Activated naive CD4-positive, alpha-beta T cell treated with anti-CD3 and anti-CD28 coated beads for 36 hours (primary cell): ENCODE results near the gene PICK1. TPM values are rescaled to one million over a fixed set of nuclear protein-coding genes. Genes with fewer than 3 reads are reported as not detected.

Source experiments
- CTCF ChIA-PET: fragments of 350-600 bp; sonication (Branson Sonifier 250); formaldehyde crosslinking; loops from one replicate; lab custom pipeline; 2021; ENCODE audit warnings: antibody characterized with exemption; lab: Charles Lee
- DNase-seq: peaks from one replicate; pipeline ENCODE4 v3.0.0-alpha.2; 2020
- H3K27ac Mint-ChIP-seq: one replicate; pipeline ENCODE4 v1.8.0; 2021; ENCODE audit warnings: mild to moderate bottlenecking, mixed read lengths
- H3K27me3 Mint-ChIP-seq: one replicate; pipeline ENCODE4 v1.8.0; 2021; ENCODE audit warnings: low read depth, mixed read lengths
- H3K36me3 Mint-ChIP-seq: one replicate; pipeline ENCODE4 v1.8.0; 2021; ENCODE audit warnings: low read depth, mixed read lengths
- H3K4me1 Mint-ChIP-seq: one replicate; pipeline ENCODE4 v1.8.0; 2021; ENCODE audit warnings: low read depth, mixed read lengths
- H3K4me3 Mint-ChIP-seq: one replicate; pipeline ENCODE4 v1.8.0; 2021; ENCODE audit warnings: mild to moderate bottlenecking, moderate library complexity, mixed read lengths
- H3K9me3 Mint-ChIP-seq: one replicate; pipeline ENCODE4 v1.8.0; 2021; ENCODE audit warnings: mixed read lengths
- intact Hi-C: fragments of 100-400 bp; cut with micrococcal nuclease; formaldehyde crosslinking; loops from one replicate; pipeline ENCODE4 v1.15.1; 2023
- total RNA-seq, 2 experiments: library from RNA; stranded (reverse); gene quantifications; one replicate each; pipeline ENCODE4 v1.2.3, GENCODE V29; 2021

The PICK1 gene
- total RNA-seq, 2 experiments from 2014 or later: 17.9 to 22.1 TPM

- no peaks in the 10 kb centered on the region for H3K9me3 Mint-ChIP-seq
- H3K36me3 Mint-ChIP-seq: no peaks in the 10 kb centered on the region
- DNase-seq: no peak
- CTCF ChIA-PET: no interaction called here
- H3K27ac Mint-ChIP-seq: no peak overlapping the region
- H3K4me3 Mint-ChIP-seq: no peak overlapping the region
- H3K27me3 Mint-ChIP-seq: peaks cover 20% of the 10 kb centered on the region
- intact Hi-C loops: no loop called here
- no peaks in the 10 kb centered on the region for H3K4me1 Mint-ChIP-seq
These were observed 25.9 kb downstream of the PICK1 start for GRCh38 chr22:38082986-38083710.

GRCh38 chr22:38083931-38084631 is 26.9 kb downstream of the PICK1 start, which contains the start of gene SLC16A8:
TSS of gene SLC16A8 (minus strand) at chr22:38084184. CDS start at chr22:38082873, 1,311 bp downstream.
- Mint-ChIP-seq H3K27me3 (peaks cover 23% of the 10 kb centered on the region), H3K27ac (no peak within 1 kb of the TSS), H3K36me3 (no peaks in the 10 kb centered on the region), H3K4me1 (no peaks in the 10 kb centered on the region), H3K9me3 (no peaks in the 10 kb centered on the region), H3K4me3 (no peak within 1 kb of the TSS)
- intact Hi-C loops: no loop called here
- DNase-seq: no peak
- CTCF ChIA-PET: interaction anchor here (1.5 kb wide), 1 partner anchor 32 kb away, joined by 6 read pairs; no protein-coding TSS in a partner anchor

GRCh38 chr22:38085056-38085455 is 27.9 kb downstream of the PICK1 start:
- intact Hi-C loops: no loop called here
- no peaks in the 10 kb centered on the region for H3K9me3 Mint-ChIP-seq
- H3K4me3 Mint-ChIP-seq: no peak overlapping the region
- H3K36me3 Mint-ChIP-seq: no peaks in the 10 kb centered on the region
- CTCF ChIA-PET: interaction anchor here (0.7 to 1.5 kb wide), 2 partner anchors 15 to 33 kb away, joined by 4 to 6 read pairs; no protein-coding TSS in a partner anchor
- no peak for DNase-seq
- H3K4me1 Mint-ChIP-seq: no peaks in the 10 kb centered on the region
- H3K27ac Mint-ChIP-seq: no peak overlapping the region
- H3K27me3 Mint-ChIP-seq: peaks cover 19% of the 10 kb centered on the region

GRCh38 chr22:38085501-38085900 is 28.3 kb downstream of the PICK1 start:
- Mint-ChIP-seq H3K27me3 (peaks cover 15% of the 10 kb centered on the region), H3K4me3 (no peak overlapping the region), H3K9me3 (no peaks in the 10 kb centered on the region), H3K27ac (no peak overlapping the region), H3K4me1 (no peaks in the 10 kb centered on the region), H3K36me3 (no peaks in the 10 kb centered on the region)
- CTCF ChIA-PET: interaction anchor here (0.7 to 1.5 kb wide), 2 partner anchors 15 to 33 kb away, joined by 4 to 6 read pairs; no protein-coding TSS in a partner anchor
- no peak for DNase-seq
- intact Hi-C loops: no loop called here

GRCh38 chr22:38086001-38086845 is 29.0 kb downstream of the PICK1 start:
- Mint-ChIP-seq H3K4me3 (no peak overlapping the region), H3K27ac (no peak overlapping the region), H3K36me3 (no peaks in the 10 kb centered on the region), H3K9me3 (no peaks in the 10 kb centered on the region), H3K4me1 (no peaks in the 10 kb centered on the region), H3K27me3 (peaks cover 11% of the 10 kb centered on the region)
- CTCF ChIA-PET: no interaction called here
- intact Hi-C loops: no loop called here
- no peak for DNase-seq

GRCh38 chr22:38086942-38087341 is 29.7 kb downstream of the PICK1 start:
- no peaks in the 10 kb centered on the region for H3K4me1 Mint-ChIP-seq
- H3K27ac Mint-ChIP-seq: no peak overlapping the region
- no peak overlapping the region for H3K4me3 Mint-ChIP-seq
- DNase-seq: no peak
- CTCF ChIA-PET: no interaction called here
- peaks cover 8% of the 10 kb centered on the region for H3K27me3 Mint-ChIP-seq
- no peaks in the 10 kb centered on the region for H3K9me3 Mint-ChIP-seq
- intact Hi-C loops: no loop called here
- no peaks in the 10 kb centered on the region for H3K36me3 Mint-ChIP-seq

- intact Hi-C loops: no loop called here
- H3K4me3 Mint-ChIP-seq: no peak overlapping the region
- CTCF ChIA-PET: no interaction called here
- H3K36me3 Mint-ChIP-seq: no peaks in the 10 kb centered on the region
- DNase-seq: no peak
- peaks cover 6% of the 10 kb centered on the region for H3K27me3 Mint-ChIP-seq
- no peak overlapping the region for H3K27ac Mint-ChIP-seq
- H3K4me1 Mint-ChIP-seq: no peaks in the 10 kb centered on the region
- H3K9me3 Mint-ChIP-seq: no peaks in the 10 kb centered on the region
These were observed 30.7 kb downstream of the PICK1 start for GRCh38 chr22:38087855-38088254.

GRCh38 chr22:38088629-38089473 is 31.6 kb downstream of the PICK1 start:
- Mint-ChIP-seq H3K4me1 (no peaks in the 10 kb centered on the region), H3K4me3 (no peak overlapping the region), H3K27me3 (peaks cover 6% of the 10 kb centered on the region), H3K9me3 (no peaks in the 10 kb centered on the region), H3K36me3 (peaks cover under 1% of the 10 kb centered on the region), H3K27ac (no peak overlapping the region)
- DNase-seq: no peak
- intact Hi-C loops: no loop called here
- CTCF ChIA-PET: no interaction called here

- intact Hi-C loops: no loop called here
These were observed 32.3 kb downstream of the PICK1 start for GRCh38 chr22:38089474-38089851.

GRCh38 chr22:38097058-38097457 is 39.9 kb downstream of the PICK1 start:
- no peaks in the 10 kb centered on the region for H3K27me3 Mint-ChIP-seq
- peaks cover 8% of the 10 kb centered on the region for H3K36me3 Mint-ChIP-seq
- no peak overlapping the region for H3K4me3 Mint-ChIP-seq
- intact Hi-C loops: no loop called here
- H3K27ac Mint-ChIP-seq: no peak overlapping the region
- CTCF ChIA-PET: interaction anchor here (1.4 kb wide), 1 partner anchor 10 kb away, joined by 6 read pairs; no protein-coding TSS in a partner anchor
- no peaks in the 10 kb centered on the region for H3K9me3 Mint-ChIP-seq
- no peaks in the 10 kb centered on the region for H3K4me1 Mint-ChIP-seq
- no peak for DNase-seq

More at GRCh38 chr22:38089474-38089851, 32.3 kb downstream of the PICK1 start:
- Mint-ChIP-seq H3K27me3 (peaks cover 6% of the 10 kb centered on the region), H3K4me1 (no peaks in the 10 kb centered on the region), H3K36me3 (peaks cover 4% of the 10 kb centered on the region), H3K9me3 (no peaks in the 10 kb centered on the region), H3K27ac (no peak overlapping the region), H3K4me3 (no peak overlapping the region)
- CTCF ChIA-PET: no interaction called here
- DNase-seq: no peak

GRCh38 chr22:38097557-38098409 is 40.6 kb downstream of the PICK1 start:
- Mint-ChIP-seq H3K27ac (no peak overlapping the region), H3K36me3 (peaks cover 8% of the 10 kb centered on the region), H3K4me1 (no peaks in the 10 kb centered on the region), H3K9me3 (no peaks in the 10 kb centered on the region), H3K27me3 (no peaks in the 10 kb centered on the region), H3K4me3 (no peak overlapping the region)
- intact Hi-C loops: no loop called here
- DNase-seq: no peak
- CTCF ChIA-PET: interaction anchor here (0.5 to 1.4 kb wide), 5 partner anchors 9 to 143 kb away, joined by 3 to 6 read pairs (median 3); no protein-coding TSS in a partner anchor
